Activated B cell treated with CpG ODN at 0.5 μM for 24 hours (primary cell): Measurements from ENCODE around the gene GMPR2. TPM values are rescaled to one million over a fixed set of nuclear protein-coding genes. Genes with fewer than 3 reads are reported as not detected.

Source experiments
- ATAC-seq: fragments of 200-7000 bp; cut with Tn5 transposase; one replicate; pipeline ENCODE4 v1.10.0; 2021; ENCODE audit warnings: low read depth, mild to moderate bottlenecking, moderate library complexity
- CTCF ChIA-PET: fragments of 350-600 bp; sonication (Branson Sonifier 250); formaldehyde crosslinking; loops from one replicate; lab custom pipeline; 2021; ENCODE audit warnings: antibody characterized with exemption; lab: Charles Lee
- POLR2A ChIA-PET: fragments of 350-600 bp; sonication (Branson Sonifier 250); formaldehyde crosslinking; loops from one replicate; lab custom pipeline; 2021; ENCODE audit warnings: antibody characterized with exemption; lab: Charles Lee
- DNase-seq: peaks from one replicate; pipeline ENCODE4 v3.0.0; 2022
- H3K27ac Mint-ChIP-seq: one replicate; pipeline ENCODE4 v1.8.0; 2020; ENCODE audit warnings: mixed read lengths
- H3K27me3 Mint-ChIP-seq: one replicate; pipeline ENCODE4 v1.8.0; 2021; ENCODE audit warnings: mixed read lengths
- H3K36me3 Mint-ChIP-seq: one replicate; pipeline ENCODE4 v1.8.0; 2021; ENCODE audit warnings: low read depth, mixed read lengths
- H3K4me1 Mint-ChIP-seq: one replicate; pipeline ENCODE4 v1.8.0; 2021; ENCODE audit warnings: mixed read lengths
- H3K4me3 Mint-ChIP-seq: one replicate; pipeline ENCODE4 v1.8.0; 2020; ENCODE audit warnings: mild to moderate bottlenecking, mixed read lengths
- H3K9me3 Mint-ChIP-seq: one replicate; pipeline ENCODE4 v1.8.0; 2020; ENCODE audit warnings: mixed read lengths
- CTCF ChIP-seq: fragments of 200-600 bp; IDR thresholded peaks from one replicate; pipeline ENCODE4 v1.8.0; 2022; ENCODE audit warnings: antibody characterized with exemption, mild to moderate bottlenecking
- intact Hi-C: fragments of 100-400 bp; cut with micrococcal nuclease; formaldehyde crosslinking; loops from one replicate; pipeline ENCODE4 v1.15.1; 2024
- total RNA-seq: library from RNA; stranded (reverse); gene quantifications from 2 replicates; pipeline ENCODE4 v1.2.3, GENCODE V29; 2022

GMPR2 gene
- total RNA-seq, 1 donor from 2014 or later: 50.2 TPM

DNA sequence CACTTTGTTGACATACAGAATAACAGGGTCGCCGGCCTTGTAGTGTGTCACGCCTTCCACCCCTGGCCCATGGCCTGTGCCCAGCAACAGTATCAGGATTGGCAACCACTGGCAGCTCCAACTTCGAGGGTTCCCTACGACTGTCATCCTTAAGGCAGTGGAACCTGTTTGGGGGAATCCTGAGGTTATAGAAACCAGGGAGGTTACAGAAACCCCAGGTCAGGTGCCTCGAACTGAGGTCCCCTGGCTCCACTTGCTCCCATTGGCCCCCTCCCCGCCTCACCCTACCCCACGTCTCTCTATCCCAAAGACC is 37.9 kb upstream of the GMPR2 start:
- DNase-seq (no peak), ATAC-seq (no peak)
- H3K4me1 Mint-ChIP-seq: peaks cover 48% of the 10 kb centered on the region
- TF ChIP-seq CTCF: no peak
- H3K27ac Mint-ChIP-seq: peak overlapping the region; percentile 97
- H3K4me3 Mint-ChIP-seq: peak overlapping the region; percentile 96
- H3K36me3 Mint-ChIP-seq: peaks cover 47% of the 10 kb centered on the region
- H3K27me3 Mint-ChIP-seq: no peaks in the 10 kb centered on the region
- ChIA-PET POLR2A (interaction anchor here (1.0 to 4.1 kb wide), 19 partner anchors 12 to 873 kb away, joined by 3 to 143 read pairs (median 11); partner anchors contain the start of genes CHMP4A, CIDEB, DCAF11 and EMC9), CTCF (interaction anchor here (1.5 to 1.9 kb wide), 2 partner anchors 34 to 237 kb away, joined by 5 to 7 read pairs; partner anchors contain the start of gene IRF9)
- no peaks in the 10 kb centered on the region for H3K9me3 Mint-ChIP-seq
- intact Hi-C loops: loop anchor here (1.0 to 5.0 kb wide), 6 partner anchors 18 to 237 kb away; partner anchors contain the start of genes CHMP4A, GMPR2, IRF9 and NEDD8

DNA sequence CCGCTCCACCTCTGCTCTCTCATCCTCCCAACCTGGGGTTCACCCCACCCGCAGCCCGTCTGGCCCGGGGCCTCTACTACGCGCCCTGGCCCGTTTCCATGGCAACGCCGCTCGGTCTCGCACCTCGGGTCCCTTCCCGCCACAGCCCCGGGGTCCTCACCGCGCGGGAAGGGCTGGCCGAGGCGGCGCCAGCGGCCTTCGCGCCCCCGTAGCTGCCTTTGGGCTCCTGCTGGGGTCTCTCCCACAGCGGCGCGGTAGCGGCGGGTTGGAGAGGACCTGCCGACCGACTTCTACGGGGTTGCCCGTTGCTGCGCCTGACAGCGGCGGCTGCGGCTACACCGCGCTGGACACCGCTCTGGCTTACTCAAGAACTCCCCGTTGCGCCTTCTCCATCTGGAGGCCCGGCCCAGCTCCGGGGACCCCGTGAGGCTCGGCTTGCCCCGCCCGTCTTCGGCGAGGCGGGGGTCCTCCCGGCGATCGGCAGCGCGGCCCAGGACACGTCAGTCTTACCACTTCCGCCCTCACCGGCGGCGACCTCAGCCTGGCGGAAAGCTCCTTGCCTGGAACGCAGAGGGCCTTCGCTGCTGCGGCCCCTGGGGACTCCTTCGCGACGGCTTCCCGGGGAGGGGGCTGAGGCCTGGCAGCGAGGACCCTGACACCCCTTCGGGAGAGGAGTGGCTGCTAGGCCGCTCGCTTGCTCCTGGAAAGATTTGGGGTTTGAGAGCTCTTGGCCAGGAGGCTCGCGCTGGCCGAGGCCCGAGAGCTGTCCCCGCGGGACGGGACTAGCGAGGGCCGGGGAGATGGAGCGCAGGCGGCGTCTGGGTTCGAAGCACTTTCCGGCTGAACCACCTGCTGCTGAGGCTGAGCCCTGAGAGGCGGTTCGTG is 37.3 kb upstream of the GMPR2 start, which contains the start of gene TM9SF1:
TM9SF1 (minus strand) TSS at position 256 of the 885 bp plus-strand sequence. CDS start 422 bp downstream, outside the sequence.
- peak within 1 kb of the TSS; percentile 96 for H3K4me3 Mint-ChIP-seq
- ChIA-PET POLR2A (interaction anchor here (0.6 to 4.1 kb wide), 33 partner anchors 12 to 874 kb away, joined by 3 to 143 read pairs (median 5); partner anchors contain the start of genes CHMP4A, CIDEB, DCAF11 and EMC9), CTCF (interaction anchor here (1.4 to 1.9 kb wide), 6 partner anchors 16 to 236 kb away, joined by 3 to 10 read pairs (median 6); partner anchors contain the start of genes IRF9, RABGGTA and TINF2)
- H3K27ac Mint-ChIP-seq: peak within 1 kb of the TSS; percentile 97
- H3K9me3 Mint-ChIP-seq: no peaks in the 10 kb centered on the region
- peak; percentile 91 for DNase-seq
- peaks cover 44% of the 10 kb centered on the region for H3K36me3 Mint-ChIP-seq
- intact Hi-C loops: loop anchor here (1.0 to 5.0 kb wide), 8 partner anchors 7 to 237 kb away; partner anchors contain the start of genes CHMP4A, GMPR2, IPO4 and IRF9
- peak; percentile 83 for ATAC-seq
- peaks cover 48% of the 10 kb centered on the region for H3K4me1 Mint-ChIP-seq
- no peaks in the 10 kb centered on the region for H3K27me3 Mint-ChIP-seq
- no peak for TF ChIP-seq CTCF

DNA sequence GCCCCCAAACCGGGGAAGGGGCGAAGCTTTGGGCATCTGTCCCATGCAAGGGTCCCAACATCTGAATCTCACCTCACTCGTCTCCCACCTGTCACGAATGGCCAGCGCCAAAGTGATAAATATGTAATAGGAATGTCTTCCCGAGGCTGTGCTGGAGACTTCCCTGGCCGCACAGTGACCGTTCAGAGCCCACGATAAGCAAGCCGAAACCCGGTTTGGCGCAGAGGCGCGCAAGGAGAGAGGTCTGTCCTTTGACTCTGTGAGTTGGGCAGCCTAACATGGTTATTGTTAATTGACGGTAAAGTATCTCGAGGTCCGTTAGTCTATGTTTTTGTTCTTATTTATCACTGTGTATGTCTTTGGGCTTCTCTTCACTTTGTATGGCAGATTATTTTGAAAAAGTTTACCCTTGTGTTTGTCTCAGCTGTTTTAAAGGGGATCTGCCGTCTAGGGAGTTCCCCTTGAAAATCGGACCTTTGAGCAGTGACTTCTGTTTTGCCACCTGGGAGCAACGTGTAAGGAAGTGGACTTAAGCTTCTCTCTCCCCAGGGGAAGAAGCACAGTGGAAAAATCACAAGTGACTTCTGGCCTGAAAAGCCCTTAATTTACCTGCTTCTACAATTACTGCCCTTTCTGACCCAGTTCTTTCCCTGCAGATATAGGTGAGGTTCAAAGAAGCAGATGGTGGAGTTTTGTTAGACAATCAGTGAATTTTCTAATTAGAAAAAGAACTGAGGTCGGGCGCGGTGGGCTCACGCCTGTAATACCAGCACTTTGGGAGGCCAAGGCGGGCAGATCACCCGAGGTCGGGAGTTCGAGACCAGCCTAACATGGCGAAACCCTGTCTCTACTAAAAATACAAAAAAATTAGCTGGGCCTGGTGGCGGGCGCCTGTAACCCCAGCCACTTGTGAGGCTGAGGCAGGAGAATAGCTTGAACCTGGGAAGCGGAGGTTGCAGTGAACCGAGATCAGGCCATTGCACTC is 36.4 kb upstream of the GMPR2 start:
- ChIA-PET CTCF (interaction anchor here (1.4 to 1.9 kb wide), 6 partner anchors 15 to 235 kb away, joined by 3 to 10 read pairs (median 6); partner anchors contain the start of genes IRF9, RABGGTA and TINF2), POLR2A (interaction anchor here (0.6 to 4.1 kb wide), 31 partner anchors 7 to 875 kb away, joined by 3 to 143 read pairs (median 5); partner anchors contain the start of genes CHMP4A, CIDEB, DCAF11 and EMC9)
- no peak for TF ChIP-seq CTCF
- DNase-seq (no peak), ATAC-seq (peak; percentile 13)
- intact Hi-C loops: loop anchor here (1.0 to 5.0 kb wide), 3 partner anchors 8 to 236 kb away; partner anchors contain the start of gene IPO4
- H3K4me1 Mint-ChIP-seq: peaks cover 50% of the 10 kb centered on the region
- peak overlapping the region; percentile 96 for H3K4me3 Mint-ChIP-seq
- no peaks in the 10 kb centered on the region for H3K27me3 Mint-ChIP-seq
- no peaks in the 10 kb centered on the region for H3K9me3 Mint-ChIP-seq
- peak overlapping the region; percentile 97 for H3K27ac Mint-ChIP-seq
- peaks cover 41% of the 10 kb centered on the region for H3K36me3 Mint-ChIP-seq

DNA sequence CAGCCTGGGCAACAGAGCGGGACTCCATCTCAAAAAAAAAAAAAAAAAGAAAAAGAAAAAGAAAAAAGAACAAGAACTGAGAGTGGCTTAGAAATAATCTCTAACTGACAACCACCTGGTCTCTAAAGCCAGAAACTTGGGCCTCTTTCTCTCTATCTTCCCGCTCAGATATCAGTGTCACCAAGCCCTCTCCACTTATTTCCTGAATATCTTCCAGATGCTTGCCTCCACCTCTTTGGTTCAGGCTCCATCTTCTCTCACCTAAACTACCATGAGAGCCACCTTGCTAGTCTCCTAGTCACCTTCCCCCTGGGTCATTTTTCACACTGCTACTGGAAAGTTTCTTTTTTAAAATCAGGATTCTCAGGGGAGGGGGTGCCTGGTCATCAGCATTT is 35.7 kb upstream of the GMPR2 start:
- Mint-ChIP-seq H3K4me3 (peak overlapping the region; percentile 96), H3K9me3 (no peaks in the 10 kb centered on the region), H3K4me1 (peaks cover 51% of the 10 kb centered on the region), H3K27me3 (no peaks in the 10 kb centered on the region), H3K27ac (peak overlapping the region; percentile 97), H3K36me3 (peaks cover 40% of the 10 kb centered on the region)
- ATAC-seq: no peak
- CTCF ChIA-PET: interaction anchor here (1.9 kb wide), 1 partner anchor 46 kb away, joined by 10 read pairs; the partner anchor contains the start of gene TINF2
- POLR2A ChIA-PET: interaction anchor here (0.7 to 4.1 kb wide), 12 partner anchors 8 to 100 kb away, joined by 3 to 143 read pairs (median 14); partner anchors contain the start of genes CHMP4A, DCAF11, MDP1 and NRL
- intact Hi-C loops: loop anchor here (5.0 kb wide), 1 partner anchor 235 kb away; no protein-coding TSS in a partner anchor
- TF ChIP-seq CTCF: no peak
- DNase-seq: no peak
